Uterus (tissue), 2 donors: ENCODE results near the gene DPEP2NB.

Source experiments
- CTCF ChIP-seq, 4 experiments: fragments of 200-600 bp in 2 of 4; fragments of 450-650 bp in 2 of 4; sonication (generic) in 2 of 4; IDR thresholded peaks; one replicate each; pipeline ENCODE4 v1.5.1; 2016 to 2019; ENCODE audit warnings: antibody characterized with exemption in 4 of 4, mild to moderate bottlenecking in 2 of 4, moderate library complexity in 1 of 4
- POLR2A ChIP-seq, 2 donors: fragments of 450-650 bp; IDR thresholded peaks; one replicate each; pipeline ENCODE4 v1.6.1; 2016; ENCODE audit warnings: antibody characterized with exemption in 2 of 2, mild to moderate bottlenecking in 1 of 2, moderate library complexity in 1 of 2

DNA sequence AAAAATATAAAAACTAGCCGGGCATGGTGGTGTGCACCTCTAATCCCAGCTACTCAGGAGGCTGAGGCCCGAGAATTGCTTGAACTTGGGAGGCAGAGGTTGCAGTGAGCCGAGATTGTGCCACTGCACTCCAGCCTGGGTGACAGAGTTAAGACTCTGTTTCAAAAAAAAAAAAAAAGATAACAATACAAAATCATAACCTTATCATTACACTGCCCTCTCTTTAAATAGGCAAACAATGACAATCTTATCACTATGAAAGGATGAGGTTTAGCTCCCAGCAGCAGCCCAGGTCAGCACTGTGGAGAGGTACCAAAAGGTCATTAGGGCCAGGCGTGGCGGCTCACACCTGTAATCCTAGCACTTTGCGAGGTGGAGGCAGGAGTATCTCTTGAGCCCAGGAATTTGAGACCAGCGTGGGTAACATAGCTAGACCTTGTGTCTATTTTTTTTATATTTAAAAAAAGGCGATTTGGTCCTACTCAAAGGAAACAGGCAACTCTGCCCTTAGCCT lies 3.5 kb upstream of the DPEP2NB start:
- no peak for TF ChIP-seq CTCF (IDR thresholded peaks at IDR 0.05)
- TF ChIP-seq POLR2A (IDR thresholded peaks at IDR 0.05): no peak
